Natural killer cell treated with Interleukin-12 subunit alpha and Interleukin-12 subunit beta and Interleukin-15 and Interleukin-18, amount 100 ng/mL, for 72 hours (primary cell): Measurements from ENCODE around the gene AKAIN1. TPM values are rescaled to one million over a fixed set of nuclear protein-coding genes. Genes with fewer than 3 reads are reported as not detected.

Source experiments
- ATAC-seq, 2 donors: fragments of 150-1000 bp; cut with Tn5 transposase in 1 of 2; sonication (Bioruptor Pico), chemical (Tn5 transposase) in 1 of 2; 2 replicates each; pipeline ENCODE4 v1.10.0; 2021
- DNase-seq: peaks from one replicate; pipeline ENCODE4 v3.0.0; 2022; ENCODE audit warnings: low spot score
- H3K27ac Mint-ChIP-seq, 2 donors: 1 replicate in 1 of 2; 2 replicates in 1 of 2; pipeline ENCODE4 v1.8.0; 2022; ENCODE audit warnings: mixed read lengths in 2 of 2, mild to moderate bottlenecking in 1 of 2, moderate library complexity in 1 of 2
- H3K27me3 Mint-ChIP-seq, 2 donors: 1 replicate in 1 of 2; 2 replicates in 1 of 2; pipeline ENCODE4 v1.8.0; 2022; ENCODE audit warnings: mixed read lengths in 2 of 2
- H3K36me3 Mint-ChIP-seq: one replicate; pipeline ENCODE4 v1.8.0; 2022; ENCODE audit warnings: mixed read lengths
- H3K4me1 Mint-ChIP-seq, 2 donors: 1 replicate in 1 of 2; 2 replicates in 1 of 2; pipeline ENCODE4 v1.8.0; 2022; ENCODE audit warnings: low read depth in 2 of 2, mixed read lengths in 2 of 2, mild to moderate bottlenecking in 1 of 2
- H3K4me3 Mint-ChIP-seq: one replicate; pipeline ENCODE4 v1.8.0; 2022; ENCODE audit warnings: mixed read lengths
- H3K9me3 Mint-ChIP-seq: 2 replicates; pipeline ENCODE4 v1.8.0; 2022; ENCODE audit warnings: mixed read lengths
- total RNA-seq, 2 donors: library from RNA; stranded (reverse); gene quantifications; one replicate each; pipeline ENCODE4 v1.2.3, GENCODE V29; 2022

Gene AKAIN1
- total RNA-seq, 2 donors from 2014 or later = not detected

DNA sequence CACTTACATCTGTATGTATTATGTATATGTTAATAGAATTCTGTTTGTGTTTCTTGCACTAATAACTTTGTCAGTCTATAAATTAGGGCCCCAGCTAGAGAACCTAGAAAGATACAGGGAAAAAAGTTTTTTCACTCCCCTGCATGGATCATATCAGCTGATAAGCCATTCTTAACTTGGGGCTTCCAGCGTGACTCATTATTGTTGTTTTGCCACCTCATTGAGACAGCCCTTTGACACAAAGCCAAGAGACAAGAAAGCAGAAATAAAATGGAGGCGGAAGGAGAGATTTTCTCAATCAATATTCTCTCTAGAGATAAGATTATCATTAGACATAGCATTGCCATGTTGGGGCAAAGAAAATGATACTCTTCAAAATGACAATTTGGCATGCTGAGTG is 93.4 kb downstream of the AKAIN1 start:
- Mint-ChIP-seq H3K27ac (no peak overlapping the region), H3K4me3 (no peak overlapping the region), H3K36me3 (no peaks in the 10 kb centered on the region), H3K4me1 (no peaks in the 10 kb centered on the region), H3K27me3 (peaks cover 0 to 14% of the 10 kb centered on the region in 2 donors), H3K9me3 (peaks cover 3% of the 10 kb centered on the region)
- DNase-seq (no peak), ATAC-seq (no peak)

- Mint-ChIP-seq H3K27ac (no peak overlapping the region), H3K27me3 (peaks cover 0 to 14% of the 10 kb centered on the region in 2 donors), H3K36me3 (no peaks in the 10 kb centered on the region), H3K4me3 (no peak overlapping the region), H3K9me3 (peaks cover 3% of the 10 kb centered on the region), H3K4me1 (no peaks in the 10 kb centered on the region)
- ATAC-seq = no peak
- DNase-seq = no peak
These were observed 93.8 kb downstream of the AKAIN1 start for GRCh38 chr18:5103286-5103685.

DNA sequence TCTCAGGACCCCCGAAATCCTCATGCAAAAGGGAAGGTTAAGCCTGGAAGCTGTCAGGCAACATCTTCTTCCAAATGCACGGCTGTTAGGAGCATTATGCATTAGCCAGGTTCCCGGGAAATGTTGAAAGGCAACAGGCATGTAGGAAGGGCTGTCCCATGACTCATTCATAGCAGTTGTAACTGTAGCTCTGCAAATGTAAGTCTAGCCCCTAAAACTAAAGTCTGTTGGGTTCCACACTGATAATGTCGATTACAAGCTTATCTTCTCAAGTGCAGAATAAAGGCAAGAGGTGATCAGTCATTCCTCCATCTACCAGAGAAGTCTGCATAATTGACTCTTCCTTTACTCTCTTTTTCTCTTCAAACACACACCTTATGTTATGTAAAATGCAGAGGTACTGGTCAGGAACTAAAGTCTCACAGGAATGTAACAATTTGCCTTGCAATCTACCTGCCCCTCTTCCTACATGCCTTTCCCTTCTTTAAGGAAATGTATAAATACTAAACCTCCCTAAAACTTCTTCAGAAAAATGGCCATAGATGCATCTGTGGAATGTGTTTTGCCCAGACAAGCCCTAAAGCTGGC is 99.8 kb downstream of the AKAIN1 start:
- Mint-ChIP-seq H3K4me3 (no peak overlapping the region), H3K9me3 (no peaks in the 10 kb centered on the region), H3K4me1 (no peaks in the 10 kb centered on the region), H3K27me3 (no peaks in the 10 kb centered on the region), H3K36me3 (no peaks in the 10 kb centered on the region), H3K27ac (no peak overlapping the region)
- DNase-seq = no peak
- no peak for ATAC-seq

DNA sequence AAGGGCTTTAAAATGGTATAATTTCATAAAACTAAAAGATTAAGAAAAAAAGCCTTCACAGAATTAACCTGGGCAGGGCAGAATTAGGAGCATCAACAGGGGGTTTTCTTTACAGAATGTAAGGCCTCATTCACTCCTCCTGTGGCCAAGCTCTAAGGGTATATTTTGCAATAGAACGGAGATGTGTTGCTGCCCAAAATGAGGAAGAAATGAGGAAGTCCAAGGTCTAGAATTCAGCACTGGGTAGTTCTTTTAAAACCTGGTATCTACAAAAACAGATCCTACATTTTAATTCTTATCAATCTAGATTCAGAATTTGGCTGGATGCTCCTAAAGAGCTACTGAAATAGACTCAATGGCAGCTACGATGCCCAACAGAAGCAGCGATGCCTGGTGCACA is 101.8 kb downstream of the AKAIN1 start:
- H3K27me3 Mint-ChIP-seq = no peaks in the 10 kb centered on the region
- ATAC-seq (no peak), DNase-seq (no peak)
- no peak overlapping the region for H3K4me3 Mint-ChIP-seq
- H3K36me3 Mint-ChIP-seq = no peaks in the 10 kb centered on the region
- no peak overlapping the region for H3K27ac Mint-ChIP-seq
- peaks cover 2% of the 10 kb centered on the region for H3K9me3 Mint-ChIP-seq
- no peaks in the 10 kb centered on the region for H3K4me1 Mint-ChIP-seq

GRCh38 chr18:5093902-5094301 is 103.2 kb downstream of the AKAIN1 start:
- no peak for DNase-seq
- H3K27ac Mint-ChIP-seq = no peak overlapping the region
- no peaks in the 10 kb centered on the region for H3K27me3 Mint-ChIP-seq
- no peaks in the 10 kb centered on the region for H3K4me1 Mint-ChIP-seq
- H3K4me3 Mint-ChIP-seq = no peak overlapping the region
- peaks cover 4% of the 10 kb centered on the region for H3K9me3 Mint-ChIP-seq
- no peak for ATAC-seq
- H3K36me3 Mint-ChIP-seq = no peaks in the 10 kb centered on the region

Other genes with a start within 250 kb of the AKAIN1 start
- 10 to 100 TPM; 14.4 to 17.5 TPM for gene ZBTB14, start 98.5 kb upstream of the AKAIN1 start, total RNA-seq